SK-N-SH (cell line): ENCODE data around the gene STPG1. TPM values are rescaled to one million over a fixed set of nuclear protein-coding genes. Genes with fewer than 3 reads are reported as not detected.

Experiments used
- CTCF ChIA-PET: fragments of 300-600, 350-600 bp; formaldehyde crosslinking; extraction: SDS; loops from one replicate; lab custom pipeline; 2021; lab: Yijun Ruan, JAX
- POLR2A ChIA-PET: fragments of 350-600 bp; sonication (Branson Sonifier 250); formaldehyde crosslinking; extraction: SDS; loops from one replicate; lab custom pipeline; 2020; ENCODE audit warnings: antibody characterized with exemption, inconsistent platforms; lab: Yijun Ruan, JAX
- DNase-seq: peaks from one replicate; pipeline ENCODE4 v3.0.0; 2012
- H2AFZ ChIP-seq: fragments of 200-600 bp; sonication (generic); 2 replicates; pipeline ENCODE4 v1.8.1; 2016; ENCODE audit warnings: antibody characterized with exemption, mild to moderate bottlenecking, low read depth
- H3F3A ChIP-seq: fragments of 200-600 bp; sonication (generic); replicated peaks from 2 replicates; pipeline ENCODE3; 2016; ENCODE audit warnings: antibody characterized with exemption, mild to moderate bottlenecking; ENCODE audit not compliant: insufficient read depth
- H3K27ac ChIP-seq, 2 experiments: fragments of 200-500 bp in 1 of 2; fragments of 200-600 bp in 1 of 2; sonication (Bioruptor generic) in 1 of 2; sonication (generic), shearing (Covaris generic) in 1 of 2; 2 replicates each; pipeline versions ENCODE4 v1.5.1 to v1.6.1; 2014 to 2016; ENCODE audit warnings: low read depth in 2 of 2, inconsistent platforms in 1 of 2, low read length in 1 of 2, mild to moderate bottlenecking in 1 of 2, mixed read lengths in 1 of 2
- H3K27me3 ChIP-seq: fragments of 200-600 bp; sonication (generic), shearing (Covaris generic); 2 replicates; pipeline ENCODE4 v1.6.1; 2016; ENCODE audit warnings: mixed run types; ENCODE audit not compliant: insufficient read depth
- H3K36me3 ChIP-seq, 2 experiments: fragments of 200-500 bp in 1 of 2; fragments of 200-600 bp in 1 of 2; sonication (Bioruptor generic) in 1 of 2; sonication (generic) in 1 of 2; replicated peaks in 1 of 2; 2 replicates each; pipeline versions ENCODE3 to v1.5.1; 2014 to 2016; ENCODE audit warnings: low read length in 1 of 2, mild to moderate bottlenecking in 1 of 2; ENCODE audit not compliant: insufficient read depth in 2 of 2, control insufficient read depth in 1 of 2
- H3K4me1 ChIP-seq, 2 experiments: fragments of 200-500 bp in 1 of 2; fragments of 200-600 bp in 1 of 2; sonication (Bioruptor generic) in 1 of 2; sonication (generic), shearing (Covaris generic) in 1 of 2; 2 replicates each; pipeline versions ENCODE4 v1.5.1 to v1.6.1; 2014 to 2016; ENCODE audit warnings: low read depth in 1 of 2, low read length in 1 of 2, mixed run types in 1 of 2; ENCODE audit not compliant: insufficient read depth in 2 of 2, control insufficient read depth in 1 of 2
- H3K4me2 ChIP-seq: fragments of 200-600 bp; sonication (generic), shearing (Covaris generic); 2 replicates; pipeline ENCODE4 v1.6.1; 2017; ENCODE audit warnings: mixed run types
- H3K4me3 ChIP-seq, 2 experiments: fragments of 200-500 bp in 1 of 2; fragments of 200-600 bp in 1 of 2; sonication (Bioruptor generic) in 1 of 2; sonication (generic), shearing (Covaris generic) in 1 of 2; 2 replicates each; pipeline versions ENCODE4 v1.5.1 to v1.8.1; 2014 to 2016; ENCODE audit warnings: low read depth in 2 of 2, inconsistent platforms in 1 of 2, low read length in 1 of 2, mild to moderate bottlenecking in 1 of 2, mixed read lengths in 1 of 2, moderate library complexity in 1 of 2
- H3K79me2 ChIP-seq: fragments of 200-600 bp; sonication (generic); 2 replicates; pipeline ENCODE4 v1.8.1; 2017; ENCODE audit warnings: mild to moderate bottlenecking; ENCODE audit not compliant: insufficient read depth
- H3K9ac ChIP-seq: fragments of 200-600 bp; sonication (generic); 2 replicates; pipeline ENCODE4 v1.6.1; 2017; ENCODE audit warnings: mixed run types
- H3K9me2 ChIP-seq: fragments of 200-600 bp; sonication (generic); 2 replicates; pipeline ENCODE4 v1.6.1; 2017; ENCODE audit warnings: mixed run types
- H3K9me3 ChIP-seq: fragments of 200-600 bp; sonication (generic); 2 replicates; pipeline ENCODE4 v1.6.1; 2017; ENCODE audit warnings: mixed run types, mild to moderate bottlenecking, moderate library complexity
- H4K20me1 ChIP-seq: fragments of 200-600 bp; sonication (generic); 2 replicates; pipeline ENCODE4 v1.6.1; 2017; ENCODE audit warnings: mild to moderate bottlenecking, mixed run types; ENCODE audit not compliant: insufficient read depth
- CHD2 ChIP-seq: fragments of 150-350 bp; IDR thresholded peaks from 2 replicates; pipeline ENCODE4 v1.6.1; 2018; ENCODE audit warnings: low read length; ENCODE audit not compliant: partially characterized antibody
- CTCF ChIP-seq: fragments of 200-600 bp; sonication (generic); IDR thresholded peaks from 2 replicates; pipeline ENCODE4 v1.6.1; 2017; ENCODE audit warnings: antibody characterized with exemption, mild to moderate bottlenecking, moderate library complexity
- FOXJ3 ChIP-seq: sonication (generic); formaldehyde crosslinking; IDR thresholded peaks from 2 replicates; pipeline ENCODE4 v1.5.1; 2020; ENCODE audit warnings: mild to moderate bottlenecking, missing genetic modification reagents
- IRF3 ChIP-seq: fragments of 150-350 bp; IDR thresholded peaks from 2 replicates; pipeline ENCODE4 v1.6.1; 2016; ENCODE audit warnings: mild to moderate bottlenecking, low read depth, low read length
- MEF2A ChIP-seq: IDR thresholded peaks from 2 replicates; pipeline ENCODE4 v1.4.0; 2012; ENCODE audit warnings: low read depth, borderline replicate concordance
- NRF1 ChIP-seq: IDR thresholded peaks from 2 replicates; pipeline ENCODE4 v1.6.1; 2012; ENCODE audit warnings: low read depth, mild to moderate bottlenecking, low read length
- PBX3 ChIP-seq: IDR thresholded peaks from 2 replicates; pipeline ENCODE4; 2012
- POLR2AphosphoS5 ChIP-seq: IDR thresholded peaks from 2 replicates; pipeline ENCODE4 v1.6.1; 2012; ENCODE audit warnings: low read depth, low read length
- RAD21 ChIP-seq: IDR thresholded peaks from 2 replicates; pipeline ENCODE4 v1.6.1; 2012; ENCODE audit warnings: mild to moderate bottlenecking, low read length
- RCOR1 ChIP-seq: fragments of 150-350 bp; IDR thresholded peaks from 2 replicates; pipeline ENCODE4 v1.6.1; 2017; ENCODE audit warnings: antibody characterized with exemption, low read length
- TAF1 ChIP-seq: IDR thresholded peaks from 2 replicates; pipeline ENCODE4 v1.6.1; 2012; ENCODE audit warnings: low read depth, mild to moderate bottlenecking, low read length, moderate library complexity, borderline replicate concordance
- TEAD4 ChIP-seq: IDR thresholded peaks from 2 replicates; pipeline ENCODE4 v1.4.0; 2012; ENCODE audit warnings: mild to moderate bottlenecking, borderline replicate concordance; ENCODE audit not compliant: insufficient read depth
- USF2 ChIP-seq: fragments of 150-350 bp; IDR thresholded peaks from 2 replicates; pipeline ENCODE4 v1.6.1; 2017; ENCODE audit warnings: antibody characterized with exemption, low read length, low read depth, borderline replicate concordance
- WGBS: methylation state at CpG from one replicate; pipeline ENCODE4 v1.1.6; 2017; ENCODE audit warnings: low lambda C conversion rate; 5-methylcytosine and 5-hydroxymethylcytosine counted together
- polyA plus RNA-seq, 3 experiments: library from polyadenylated mRNA; depleted of rRNA; stranded (reverse); fragments of >200 nt; gene quantifications; 2 replicates each; pipeline ENCODE4 v1.2.3, GENCODE V29; 2012

STPG1 gene
- polyA plus RNA-seq, 1 of the 3 experiments (the other 2 are of a cell fraction) = 8.7 TPM

- Histone ChIP-seq H3K27ac (no peak overlapping the region), H3K9me3 (no peaks in the 10 kb centered on the region), H3K9me2 (no peaks in the 10 kb centered on the region), H3K9ac (no peak overlapping the region), H3K4me2 (no peak overlapping the region), H4K20me1 (no peaks in the 10 kb centered on the region), H3K27me3 (no peaks in the 10 kb centered on the region), H2AFZ (no peak overlapping the region), H3K36me3 (peaks cover 4% of the 10 kb centered on the region in 2 experiments), H3F3A (no peaks in the 10 kb centered on the region), H3K4me1 (peaks cover 3 to 7% of the 10 kb centered on the region in 2 experiments; a peak in 2 of 4 replicates), H3K79me2 (no peaks in the 10 kb centered on the region), H3K4me3 (no peak overlapping the region)
- TF ChIP-seq CTCF (peak; percentile 59), MEF2A (no peak), RAD21 (0 out of 2 replicates have a peak, but pooled peaks have one; percentile 10)
- 89% methylated on average over 11 of the region's 12 CpGs for WGBS
- ChIA-PET CTCF (interaction anchor here (0.6 to 8.9 kb wide), 7 partner anchors 14 to 235 kb away, joined by 3 to 106 read pairs (median 3); no protein-coding TSS in a partner anchor), POLR2A (no interaction called here)
- no peak for DNase-seq
Observed at GRCh38 chr1:24385160-24385940, 28.2 kb downstream of the STPG1 start.

- Histone ChIP-seq H2AFZ (no peak overlapping the region), H3F3A (no peaks in the 10 kb centered on the region), H3K79me2 (no peaks in the 10 kb centered on the region), H4K20me1 (no peaks in the 10 kb centered on the region), H3K9ac (no peak overlapping the region), H3K27ac (0 out of 4 replicates have a peak overlapping the region, but pooled peaks of 1 of the 2 experiments have one; percentile 22), H3K9me3 (no peaks in the 10 kb centered on the region), H3K9me2 (no peaks in the 10 kb centered on the region), H3K4me3 (no peak overlapping the region), H3K4me2 (no peak overlapping the region), H3K36me3 (peaks cover 4% of the 10 kb centered on the region in 2 experiments), H3K27me3 (no peaks in the 10 kb centered on the region), H3K4me1 (peaks cover 3 to 7% of the 10 kb centered on the region in 2 experiments; a peak in 2 of 4 replicates)
- POLR2A ChIA-PET = no interaction called here
- CTCF ChIA-PET = interaction anchor here (1.1 to 8.9 kb wide), 3 partner anchors 179 to 234 kb away, joined by 3 to 106 read pairs (median 6); no protein-coding TSS in a partner anchor
- WGBS = 90% methylated on average over 8 of the region's 13 CpGs
- TF ChIP-seq MEF2A = no peak
- TF ChIP-seq RCOR1 = no peak
- no peak for TF ChIP-seq TEAD4
- TF ChIP-seq POLR2AphosphoS5 = no peak
- no peak for TF ChIP-seq TAF1
- no peak for TF ChIP-seq IRF3
- TF ChIP-seq PBX3 = no peak
- TF ChIP-seq USF2 = no peak
- no peak for TF ChIP-seq CHD2
- TF ChIP-seq NRF1 = no peak
- no peak for TF ChIP-seq FOXJ3 (CRISPR knock-in tag)
- no peak for DNase-seq
Observed at GRCh38 chr1:24384251-24385090, 29.1 kb downstream of the STPG1 start.
